Activated CD4-positive, alpha-beta T cell treated with anti-CD3 and anti-CD28 coated beads for 48 hours (primary cell): ENCODE results near the gene MYOM3.
"Not testable (repeated sequence)": the region's sequence is repeated elsewhere in the genome, so short reads cannot be mapped to it uniquely, and the experiment has no call there.

ENCODE experiments used
- DNase-seq: peaks from one replicate; pipeline ENCODE4 v3.0.0-alpha.2; 2020

MYOM3 gene

DNA sequence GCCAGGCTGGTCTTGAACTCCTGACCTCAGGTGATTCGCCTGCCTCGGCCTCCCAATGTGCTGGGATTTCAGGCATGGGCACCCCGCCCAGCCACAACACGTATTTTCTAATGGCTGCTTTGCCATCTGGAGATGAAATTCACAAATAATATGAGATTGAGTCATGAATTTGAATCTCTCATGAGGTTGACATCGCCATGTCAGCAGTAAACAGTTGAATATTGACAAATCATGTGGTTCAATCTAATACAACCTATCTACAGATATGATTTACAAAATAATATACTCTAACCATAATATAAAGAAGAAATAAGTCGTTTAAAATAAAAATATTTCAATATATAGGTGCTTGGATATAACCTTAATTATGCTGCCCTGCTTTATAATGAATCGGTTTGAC, 42.1 kb downstream of the MYOM3 start:
- DNase-seq: no peak

DNA sequence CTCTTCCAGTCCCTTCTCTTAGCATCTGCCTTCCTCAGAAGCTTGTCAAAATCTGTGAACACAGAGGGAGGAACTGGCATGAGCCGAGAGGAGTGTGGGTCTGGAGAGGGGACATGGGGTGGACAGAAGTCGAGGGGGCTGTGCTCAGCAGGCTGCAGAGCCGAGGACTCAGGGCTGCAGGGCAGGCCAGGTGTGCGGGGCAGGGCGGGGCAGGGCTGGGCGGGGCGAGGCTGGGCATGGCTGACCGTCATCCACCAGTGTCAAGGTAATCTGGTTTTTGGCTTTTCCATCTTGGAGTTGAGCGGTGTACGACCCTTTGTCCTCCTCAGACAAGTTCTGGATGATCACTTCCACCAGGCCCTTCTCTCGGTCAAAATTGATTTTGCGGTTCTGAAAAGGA, 44.0 kb downstream of the MYOM3 start:
- no peak for DNase-seq

DNA sequence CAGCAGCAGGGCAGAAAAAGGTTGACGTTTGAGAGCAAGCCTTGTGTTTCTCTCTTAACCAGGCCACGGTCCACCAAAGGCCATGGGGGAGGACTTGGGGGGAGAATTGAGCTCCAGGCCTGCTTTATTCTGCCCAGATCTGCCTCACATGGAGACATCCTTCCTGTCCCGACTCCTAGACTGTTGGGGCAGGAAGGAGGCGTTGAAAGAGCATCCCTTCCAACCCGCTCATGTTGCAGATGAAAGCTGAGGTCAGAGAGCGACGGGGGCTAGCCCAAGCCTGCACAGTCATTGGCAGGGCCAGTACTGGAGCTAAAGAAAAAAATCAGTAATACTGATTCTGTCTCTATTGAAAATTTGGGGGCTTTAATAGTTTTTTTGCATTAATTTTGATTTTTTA, 46.6 kb downstream of the MYOM3 start:
- no peak for DNase-seq

DNA sequence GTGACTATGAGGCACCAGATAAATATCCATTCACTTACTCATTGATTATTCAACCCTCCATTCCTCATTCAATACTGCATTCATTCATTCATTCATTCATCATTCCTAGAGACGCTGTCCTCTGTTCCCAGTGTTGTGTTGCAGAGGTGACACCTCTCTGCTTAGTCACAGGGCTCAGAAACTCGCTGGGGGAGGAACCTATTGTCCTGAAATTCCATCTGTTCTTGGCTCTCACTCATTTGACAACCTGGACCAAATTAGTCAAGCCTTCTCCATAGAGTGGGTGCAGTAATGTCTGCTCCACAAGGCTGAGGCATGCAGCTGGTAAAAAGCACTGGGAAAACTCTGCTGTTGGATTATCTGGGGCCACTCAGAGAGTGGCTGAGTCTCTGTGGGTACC, 49.7 kb downstream of the MYOM3 start:
- DNase-seq: no peak

DNA sequence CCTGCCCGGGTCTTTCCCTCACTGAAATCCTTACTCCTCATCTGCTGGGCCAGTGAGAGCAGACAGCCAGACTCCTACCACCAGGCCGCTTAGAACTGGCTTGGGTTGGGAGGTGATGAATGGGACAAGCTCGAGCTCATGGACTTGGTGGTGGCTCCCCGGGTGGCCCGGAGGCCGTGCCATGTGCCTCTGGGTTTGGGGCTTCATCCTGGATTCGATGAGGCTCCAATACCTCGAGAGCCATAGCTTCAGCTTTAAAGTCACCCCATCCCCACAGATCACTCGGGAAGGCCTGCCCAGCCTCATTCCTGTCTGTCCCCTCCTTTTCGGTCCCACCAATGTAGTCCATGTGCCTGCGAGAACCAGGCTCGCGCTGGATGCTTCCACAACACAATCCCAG, 51.5 kb downstream of the MYOM3 start:
- no peak for DNase-seq

DNA sequence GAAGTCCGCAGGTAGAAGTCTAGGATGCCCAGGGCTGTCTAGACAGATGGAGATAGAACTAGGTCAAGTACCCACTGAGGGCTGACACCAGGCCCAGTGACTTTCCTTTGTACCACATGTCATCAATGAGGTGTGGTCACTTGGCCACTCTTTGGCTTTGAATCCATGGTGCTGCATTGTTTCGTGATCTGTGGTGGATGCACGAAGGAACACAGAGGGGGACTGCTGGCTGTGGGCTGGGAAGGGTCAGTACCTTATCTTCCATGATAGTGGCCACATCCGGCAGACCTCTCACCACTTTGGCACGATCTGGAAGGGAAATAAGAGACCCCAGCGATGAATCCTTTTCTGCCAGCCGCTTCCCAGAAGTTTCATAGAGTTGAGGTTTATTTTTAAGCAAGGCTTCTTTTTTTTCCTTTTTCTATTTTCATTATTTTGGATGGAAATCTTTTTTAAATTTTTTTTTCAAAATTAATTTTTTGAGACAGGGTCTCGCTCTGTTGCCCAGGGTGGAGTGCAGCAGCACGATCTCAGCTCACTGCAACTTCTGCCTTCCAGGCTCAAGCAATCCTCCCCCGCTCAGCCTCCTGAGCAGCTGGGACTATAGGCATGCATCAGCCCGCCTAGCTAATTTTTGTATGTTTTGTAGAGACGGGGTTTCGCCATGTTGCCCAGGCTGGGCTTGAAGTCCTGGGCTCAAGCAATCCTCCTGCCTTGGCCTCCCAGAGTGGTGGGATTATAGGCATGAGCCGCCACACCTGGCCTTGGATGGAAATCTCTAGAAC, 53.1 kb downstream of the MYOM3 start:
- DNase-seq: no peak

DNA sequence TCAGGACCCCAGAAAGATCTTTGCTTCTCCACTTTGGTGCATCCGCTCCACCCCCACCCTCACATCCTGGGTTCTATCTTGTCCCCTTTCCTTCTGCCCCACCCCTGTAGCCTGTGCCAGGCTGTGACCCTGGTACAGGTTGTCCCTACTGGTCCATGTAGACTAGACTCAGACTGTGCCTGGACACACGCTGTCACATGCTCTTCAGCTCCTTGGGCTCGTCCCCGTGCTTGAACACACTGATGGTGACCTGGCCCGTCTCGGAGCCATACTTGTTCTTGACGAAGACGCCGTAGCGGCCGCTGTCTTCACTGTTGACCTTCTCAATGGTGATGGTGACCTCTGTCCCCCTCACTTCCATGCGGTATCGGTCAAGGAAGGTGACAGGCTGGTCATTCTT, 54.8 kb downstream of the MYOM3 start:
- DNase-seq: no peak

DNA sequence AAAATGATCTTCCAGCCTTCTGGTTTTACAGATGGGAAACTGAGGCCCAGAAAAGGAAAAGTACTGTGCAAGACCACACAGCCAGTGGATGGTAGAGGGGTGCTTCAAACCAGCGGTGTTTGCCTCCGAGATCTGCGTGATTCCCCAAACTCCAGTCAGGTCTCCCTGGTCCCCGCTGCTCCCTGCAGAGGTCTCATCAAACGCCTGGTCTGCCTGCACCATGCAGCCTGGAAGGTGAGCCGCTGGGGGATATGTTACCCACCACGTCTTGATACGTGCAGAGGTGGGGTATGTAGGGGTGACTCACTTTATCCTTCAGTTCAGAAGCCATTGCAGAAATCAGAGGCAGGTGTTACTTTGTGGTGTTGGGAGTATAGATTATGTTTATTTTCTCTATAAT, 56.3 kb downstream of the MYOM3 start:
- no peak for DNase-seq

DNA sequence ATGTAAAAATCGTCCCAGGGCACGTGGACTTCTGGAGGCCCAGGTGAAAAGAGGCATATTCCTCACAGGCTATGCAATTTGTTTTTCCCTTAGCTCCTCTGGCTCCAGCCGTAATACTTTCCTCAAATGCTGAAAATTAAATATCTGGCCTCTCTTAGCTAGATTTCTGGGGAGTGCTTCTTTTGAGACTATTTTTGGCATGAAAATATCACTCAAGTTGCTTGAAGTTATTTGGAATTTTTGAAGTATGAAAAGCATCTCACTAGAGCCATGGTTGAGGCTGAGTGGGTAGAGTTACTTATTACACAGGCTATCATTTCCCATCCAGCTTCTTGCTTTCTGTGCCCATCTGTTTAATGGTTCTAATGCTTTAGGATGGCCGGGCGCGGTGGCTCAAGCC, 59.7 kb downstream of the MYOM3 start:
- no peak for DNase-seq

DNA sequence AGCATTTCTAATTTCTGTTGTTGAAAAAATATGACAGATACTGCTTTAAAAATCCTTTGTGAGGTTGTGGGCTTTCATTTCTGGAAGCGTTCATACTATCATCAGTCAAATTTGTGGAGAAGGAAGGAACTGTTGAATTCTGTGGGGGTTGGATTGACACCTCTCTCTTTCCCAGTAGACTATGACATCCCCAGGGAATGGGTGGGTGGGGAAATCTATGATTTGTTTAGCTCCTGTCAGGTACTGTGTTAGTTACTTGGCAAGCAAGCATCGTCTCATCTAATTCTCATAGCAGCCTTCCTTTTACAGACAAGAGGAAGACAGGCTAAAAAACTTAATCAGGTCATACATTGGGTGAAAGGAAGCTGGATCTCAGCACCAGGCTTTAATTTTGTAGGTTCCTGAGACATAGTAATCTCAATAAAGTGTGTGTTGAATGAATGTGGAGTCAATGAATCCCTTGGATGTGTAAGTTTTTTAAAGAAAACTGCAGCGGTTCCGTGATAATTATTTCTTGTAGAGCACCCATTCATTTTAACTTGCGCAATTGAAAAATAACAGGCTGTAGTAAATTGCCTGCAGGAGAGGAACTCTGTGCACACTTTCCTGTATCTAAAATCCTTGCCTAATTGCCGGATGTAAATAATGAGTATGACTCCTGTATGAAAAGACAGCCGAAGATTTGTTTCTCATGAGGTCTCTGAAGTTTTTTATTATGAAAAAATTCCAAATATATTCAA, 60.6 kb downstream of the MYOM3 start:
- DNase-seq: no peak

DNA sequence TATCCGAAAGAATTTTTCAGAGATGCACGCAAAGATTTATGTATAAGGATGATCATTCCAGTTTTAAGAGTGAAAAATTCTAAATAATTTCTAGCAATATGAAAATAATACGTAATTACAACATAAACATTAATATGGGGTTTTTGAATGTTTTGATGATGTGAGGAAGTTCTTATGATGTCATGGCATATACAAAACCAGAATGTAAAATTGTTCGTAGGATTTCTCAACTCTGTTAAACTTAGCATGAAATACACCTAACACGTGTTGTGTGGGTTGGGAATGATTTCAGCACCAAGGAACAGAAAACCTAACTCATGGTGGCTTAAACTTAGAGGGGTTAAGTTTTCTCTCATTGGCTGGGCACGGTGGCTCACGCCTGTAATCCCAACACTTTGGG, 62.2 kb downstream of the MYOM3 start:
- no peak for DNase-seq

DNA sequence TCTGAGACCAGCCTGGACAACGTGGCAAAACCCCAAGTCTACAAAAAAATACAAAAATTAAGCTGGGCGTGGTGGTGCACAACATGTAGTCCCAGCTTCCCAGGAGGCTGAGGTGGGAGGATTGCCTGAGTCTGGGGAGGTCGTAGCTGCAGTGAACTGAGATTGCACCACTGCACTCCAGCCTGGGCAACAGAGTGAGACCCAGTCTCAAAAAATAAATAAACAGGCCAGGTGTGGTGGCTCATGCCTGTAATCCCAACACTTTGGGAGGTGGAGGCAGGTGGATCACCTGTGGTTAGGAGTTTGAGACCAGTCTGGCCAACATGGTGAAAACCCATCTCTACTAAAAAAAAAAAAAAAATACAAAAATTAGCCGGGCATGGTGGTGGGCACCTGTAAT, 63.0 kb downstream of the MYOM3 start:
- DNase-seq: not testable (repeated sequence)

DNA sequence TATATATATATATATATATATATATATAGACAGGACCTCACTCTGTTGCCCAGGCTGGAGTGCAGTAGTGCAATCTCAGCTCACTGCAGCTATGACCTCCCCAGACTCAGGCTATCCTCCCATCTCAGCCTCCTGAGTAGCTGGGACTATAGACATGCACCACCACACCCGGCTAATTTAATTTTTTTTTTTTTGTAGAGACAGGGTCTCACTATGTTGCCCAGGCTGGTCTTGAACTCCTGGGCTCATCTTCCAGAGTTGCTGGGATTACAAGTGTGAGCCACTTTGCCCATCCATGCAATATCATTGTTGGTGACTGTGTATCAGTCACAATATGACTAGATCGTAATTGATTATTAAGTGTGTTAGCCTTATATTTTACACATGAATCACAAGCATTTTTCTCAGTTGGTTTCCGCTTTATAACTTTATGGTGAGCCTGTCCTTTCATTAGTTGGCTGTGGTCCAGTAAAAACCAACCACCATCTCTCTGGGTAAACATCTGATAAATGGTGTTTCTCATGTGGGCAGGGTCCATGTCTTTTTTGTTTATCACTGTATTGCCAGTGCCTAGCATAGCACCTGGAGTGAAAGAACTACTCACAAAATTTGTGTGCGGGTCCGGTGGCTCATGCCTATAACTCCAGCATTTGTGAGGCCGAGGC, 63.6 kb downstream of the MYOM3 start:
- DNase-seq: no peak

DNA sequence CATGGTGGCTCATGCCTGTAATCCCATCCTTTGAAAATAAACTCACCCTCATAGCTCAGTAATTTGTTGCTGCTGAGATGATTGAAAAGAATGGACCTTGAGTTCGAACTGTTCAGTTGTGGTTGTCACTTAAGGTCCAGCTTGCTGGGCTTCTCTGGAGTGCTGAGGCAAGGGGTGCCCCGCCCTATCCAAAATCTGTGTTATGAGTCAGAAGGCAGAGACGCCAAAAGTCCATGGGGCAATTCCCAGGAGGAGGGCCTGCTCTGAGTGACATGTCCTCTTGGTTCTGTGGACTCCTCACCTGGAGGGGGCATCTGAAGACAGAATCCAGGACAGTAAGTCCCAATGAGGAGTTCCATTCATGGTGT, 64.8 kb downstream of the MYOM3 start:
- no peak for DNase-seq

DNA sequence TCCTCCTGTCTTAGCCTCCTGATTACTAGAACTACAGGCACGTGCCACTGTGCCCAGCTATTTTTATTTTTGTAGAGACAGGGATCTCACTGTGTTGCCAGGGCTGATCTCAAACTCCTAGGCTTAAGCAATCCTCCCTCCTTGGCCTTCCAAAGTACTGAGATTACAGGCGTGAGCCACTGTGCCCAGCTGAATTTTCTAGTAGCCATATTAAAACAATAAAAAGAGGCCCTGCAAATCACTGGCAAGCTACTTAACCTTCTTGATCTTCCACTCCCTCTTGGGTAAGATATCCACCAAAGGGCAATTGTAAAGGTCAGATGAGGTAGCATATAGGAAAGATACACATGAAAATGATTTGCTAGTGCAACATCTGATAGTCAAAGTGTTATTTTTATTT, 66.2 kb downstream of the MYOM3 start:
- no peak for DNase-seq

DNA sequence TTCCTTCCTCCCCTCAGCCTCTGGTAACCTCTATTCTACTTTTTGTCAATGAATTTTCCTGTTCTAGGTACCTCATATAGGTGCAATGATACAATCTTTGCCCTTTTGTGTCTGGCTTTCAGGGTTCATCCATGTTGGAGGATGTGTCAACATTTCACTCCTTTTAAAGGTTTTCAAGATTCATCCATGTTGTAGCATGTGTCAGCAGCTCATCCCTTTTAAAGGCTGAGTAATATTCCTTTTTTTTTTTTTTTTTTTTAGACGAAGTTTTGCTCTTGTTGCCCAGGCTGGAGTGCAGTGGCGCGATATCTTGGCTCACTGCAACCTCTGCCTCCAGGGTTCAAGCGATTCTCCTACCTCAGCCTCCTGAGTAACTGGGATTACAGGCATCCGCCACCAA, 67.3 kb downstream of the MYOM3 start:
- not testable (repeated sequence) for DNase-seq

DNA sequence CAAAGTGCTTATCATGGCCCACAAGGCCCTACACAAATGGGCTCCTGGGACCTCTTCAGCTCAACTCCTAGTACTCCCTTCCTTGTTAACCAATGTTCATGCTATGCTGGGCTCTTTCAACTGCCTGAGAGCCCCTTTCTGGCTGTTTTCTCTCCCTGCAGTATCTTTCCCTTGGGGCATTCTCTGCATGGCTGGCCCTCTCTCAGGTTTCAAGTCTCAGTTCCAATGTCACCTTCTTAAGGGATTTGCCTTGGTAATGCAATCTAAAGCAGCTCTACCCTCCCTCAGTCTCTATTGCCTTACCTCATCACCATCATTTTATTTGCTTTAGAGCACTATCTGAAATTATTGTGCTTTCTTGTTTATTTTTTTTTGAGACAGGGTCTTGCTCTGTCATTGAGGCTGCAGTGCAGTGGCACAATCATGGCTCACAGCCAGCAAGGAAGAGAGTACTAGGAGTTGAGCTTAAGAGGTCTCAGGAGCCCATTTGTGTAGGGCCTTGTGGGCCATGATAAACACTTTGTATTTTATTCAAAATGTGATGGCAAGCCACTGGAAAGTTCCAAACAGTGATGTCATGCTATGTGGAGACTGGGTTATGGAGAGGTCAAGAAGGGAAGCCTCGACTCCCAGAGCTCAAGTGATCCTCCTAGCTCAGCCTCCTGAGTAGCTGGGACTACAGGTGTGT, 68.4 kb downstream of the MYOM3 start:
- DNase-seq: no peak

DNA sequence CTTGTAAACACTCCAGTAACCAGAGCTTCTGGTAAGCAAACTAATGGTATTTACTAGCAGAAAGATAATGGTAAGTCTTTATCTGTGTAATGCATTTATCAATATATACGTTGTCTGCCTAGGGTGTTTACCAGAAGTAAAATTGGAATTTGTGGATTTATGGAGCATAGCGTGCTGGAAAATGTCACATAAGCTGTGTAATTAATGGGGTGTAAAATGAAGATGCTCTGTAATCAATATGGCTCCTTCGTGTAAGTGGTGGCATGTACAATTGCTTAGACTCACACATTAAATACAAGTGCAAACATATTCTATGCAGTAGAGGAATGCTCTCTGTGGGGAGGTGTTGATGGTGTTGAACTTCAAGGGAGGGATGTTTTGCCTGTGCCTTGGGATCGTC, 69.6 kb downstream of the MYOM3 start:
- DNase-seq: no peak

DNA sequence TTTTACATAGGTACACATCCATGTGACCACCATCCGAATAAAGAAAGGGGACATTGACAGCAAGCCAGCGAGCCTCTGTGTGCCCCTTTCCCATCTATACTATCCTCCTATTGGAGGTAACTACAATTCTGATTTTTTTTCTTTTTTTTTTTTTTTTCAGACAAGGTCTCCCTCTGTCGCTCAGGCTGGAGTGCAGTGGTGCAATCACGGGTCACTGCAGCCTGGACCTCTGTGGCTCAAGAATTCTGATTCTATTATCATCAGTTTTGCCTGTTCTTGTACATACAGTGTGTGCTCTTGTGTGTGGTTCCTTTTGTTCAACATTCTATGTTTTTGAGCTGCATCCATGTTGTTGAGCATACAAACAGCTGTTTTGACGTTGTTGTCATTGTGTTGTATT, 75.8 kb downstream of the MYOM3 start:
- no peak for DNase-seq

DNA sequence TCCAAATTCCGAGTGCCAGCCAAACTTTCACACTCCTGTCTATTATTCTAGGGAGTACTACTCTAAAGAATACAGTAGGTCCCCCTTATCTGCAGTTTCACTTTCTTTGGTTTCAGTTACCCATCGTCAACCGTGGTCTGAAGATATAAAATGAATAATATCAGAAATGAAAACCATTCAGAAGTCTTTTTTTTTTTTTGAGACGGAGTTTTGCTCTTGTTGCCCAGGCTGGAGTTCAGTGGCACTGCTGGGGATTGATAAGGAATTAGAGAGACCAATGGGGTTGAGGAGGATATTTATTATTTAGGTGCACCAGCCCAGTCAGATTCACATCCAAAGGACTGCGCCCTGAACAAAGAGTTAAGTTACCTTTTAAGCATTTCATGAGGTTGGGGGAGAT, 79.0 kb downstream of the MYOM3 start:
- no peak for DNase-seq

DNA sequence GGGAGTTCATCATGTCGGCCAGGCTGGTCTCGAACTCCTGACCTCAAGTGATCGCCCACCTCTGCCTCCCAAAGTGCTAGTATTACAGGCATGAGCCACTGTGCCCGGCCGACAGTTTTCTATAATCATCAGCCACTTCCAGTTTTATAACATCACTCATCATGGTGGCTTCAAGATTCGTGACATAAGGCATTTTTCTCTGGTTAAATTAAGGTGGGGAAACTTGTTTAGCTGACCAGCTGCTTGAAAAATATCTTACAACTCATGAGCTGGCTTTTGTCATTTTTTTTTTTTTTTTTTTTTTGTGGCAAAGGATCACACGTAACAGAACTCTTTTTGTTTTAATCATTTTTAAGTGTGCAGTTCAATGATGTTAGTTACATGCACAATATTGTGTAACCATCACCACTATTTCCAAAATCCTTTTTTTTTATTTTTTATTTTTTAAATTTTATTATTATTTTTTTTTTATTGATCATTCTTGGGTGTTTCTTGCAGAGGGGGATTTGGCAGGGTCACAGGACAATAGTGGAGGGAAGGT, 80.9 kb downstream of the MYOM3 start:
- not testable (repeated sequence) for DNase-seq

DNA sequence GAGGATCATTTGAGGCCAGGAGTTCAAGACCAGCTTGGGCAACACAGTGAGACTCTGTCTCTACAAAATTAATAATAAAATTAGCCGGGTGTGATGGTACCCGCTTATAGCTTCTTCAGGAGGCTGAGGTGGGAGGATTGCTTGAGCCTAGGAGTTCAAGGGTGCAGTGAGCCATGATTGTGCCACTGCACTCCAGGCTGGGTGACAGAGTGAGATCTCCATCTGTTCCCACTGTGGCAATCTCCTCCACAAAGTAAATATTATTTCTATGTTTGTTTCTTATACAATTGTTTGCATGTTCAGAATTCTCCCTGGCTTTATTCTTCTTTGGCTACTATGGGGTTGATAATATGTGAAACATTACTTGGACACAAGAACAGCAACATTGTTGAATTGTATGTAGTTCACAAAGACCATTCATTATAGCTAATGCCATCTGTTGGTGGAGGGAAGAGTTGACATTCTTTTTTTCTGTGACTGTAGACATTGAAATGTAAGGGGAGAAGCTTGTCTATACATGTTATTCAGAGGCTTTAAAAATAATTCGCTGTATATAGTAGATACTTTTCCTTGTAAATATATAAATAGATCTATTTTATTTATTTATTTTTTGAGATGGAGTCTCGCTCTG, 84.0 kb downstream of the MYOM3 start:
- DNase-seq: no peak
